Stimulated activated naive CD8-positive, alpha-beta T cell treated with anti-CD3 and anti-CD28 coated beads, Interleukin-15, amount 100 ng/mL, for 72 hours (primary cell): ENCODE data around the gene CWC15.
A peak's percentile ranks its signal among the peaks of the same experiment; 100 is the strongest.
"Not testable (repeated sequence)": the region's sequence is repeated elsewhere in the genome, so short reads cannot be mapped to it uniquely, and the experiment has no call there.

Source experiments
- ATAC-seq: fragments of 150-1000 bp; cut with Tn5 transposase; 2 replicates; pipeline ENCODE4 v1.10.0; 2021; ENCODE audit warnings: mild to moderate bottlenecking, moderate library complexity
- DNase-seq, 2 donors: peaks; one replicate each; pipeline ENCODE4 v3.0.0; 2021 to 2022
- H3K27ac Mint-ChIP-seq, 2 donors: one replicate each; pipeline ENCODE4 v1.8.0; 2022; ENCODE audit warnings: mild to moderate bottlenecking in 2 of 2, mixed read lengths in 2 of 2, moderate library complexity in 2 of 2
- H3K27me3 Mint-ChIP-seq: one replicate; pipeline ENCODE4 v1.8.0; 2022; ENCODE audit warnings: mixed read lengths
- H3K4me1 Mint-ChIP-seq: one replicate; pipeline ENCODE4 v1.8.0; 2022; ENCODE audit warnings: mild to moderate bottlenecking, mixed read lengths
- H3K4me3 Mint-ChIP-seq, 2 donors: one replicate each; pipeline ENCODE4 v1.8.0; 2022; ENCODE audit warnings: mild to moderate bottlenecking in 2 of 2, mixed read lengths in 2 of 2, moderate library complexity in 1 of 2
- H3K9me3 Mint-ChIP-seq, 2 donors: one replicate each; pipeline ENCODE4 v1.8.0; 2022; ENCODE audit warnings: mixed read lengths in 2 of 2

Gene CWC15

GRCh38 chr11:94973099-94973968 is at the start of gene CWC15, which contains the start of gene KDM4D:
Gene CWC15, minus strand, starts transcription at chr11:94973556. Its CDS starts 1,371 bp downstream, at chr11:94972185.
Gene KDM4D, plus strand, starts transcription at chr11:94973709. Its CDS starts 23,664 bp downstream, at chr11:94997373.
- Mint-ChIP-seq H3K4me1 (peaks cover 35% of the 10 kb centered on the region), H3K27ac (peak within 1 kb of the TSS; percentile 99 to 100), H3K4me3 (peak within 1 kb of the TSS; percentile 94 to 100), H3K27me3 (no peaks in the 10 kb centered on the region), H3K9me3 (no peaks in the 10 kb centered on the region)
- ATAC-seq (peak; percentile 100), DNase-seq (peak; percentile 87 to 95)

DNA sequence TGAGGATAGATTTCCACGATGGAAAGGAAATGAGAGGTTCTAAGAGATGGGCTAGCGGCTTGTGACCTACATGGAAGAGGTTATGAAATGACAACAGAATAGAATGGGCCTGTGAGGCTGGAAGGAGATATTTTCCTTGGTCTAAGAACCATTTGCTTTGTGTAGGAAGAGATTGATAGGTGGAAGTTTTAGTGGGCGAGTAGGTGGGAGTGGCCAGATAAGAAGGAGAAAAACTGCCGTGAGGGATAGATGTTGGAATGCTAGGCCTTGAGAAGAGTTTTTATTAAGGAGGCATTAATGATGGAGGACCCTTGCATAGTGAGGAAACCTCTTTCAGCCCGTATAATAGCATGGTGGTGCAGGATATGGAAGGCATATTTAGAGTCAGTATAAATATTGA is 48.1 kb upstream of the CWC15 start:
- H3K9me3 Mint-ChIP-seq, ATAC-seq, DNase-seq, H3K4me1 Mint-ChIP-seq, H3K4me3 Mint-ChIP-seq, H3K27ac Mint-ChIP-seq, H3K27me3 Mint-ChIP-seq: not testable (repeated sequence)

DNA sequence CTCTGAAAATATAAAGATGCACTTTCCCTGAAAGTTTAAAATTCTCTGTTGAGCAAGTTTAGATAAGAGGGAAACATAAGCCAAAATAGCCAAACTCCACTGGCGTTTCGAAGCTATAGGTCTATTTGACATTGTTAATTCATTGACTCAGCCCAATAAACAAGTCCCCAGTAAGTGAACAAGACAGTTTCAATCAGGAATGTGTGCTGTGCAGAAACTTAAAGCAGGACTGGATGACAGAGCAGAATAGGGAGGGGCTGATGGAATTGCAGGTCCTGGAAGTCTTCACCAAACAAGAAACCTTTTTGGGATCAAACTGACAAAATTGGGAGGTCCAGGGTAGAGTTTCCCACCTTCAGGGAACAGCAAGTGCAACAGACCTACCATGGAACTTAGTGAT is 42.8 kb upstream of the CWC15 start:
- DNase-seq = no peak
- no peak for ATAC-seq
- H3K27me3 Mint-ChIP-seq = peaks cover 17% of the 10 kb centered on the region
- no peaks in the 10 kb centered on the region for H3K9me3 Mint-ChIP-seq
- no peaks in the 10 kb centered on the region for H3K4me1 Mint-ChIP-seq
- no peak overlapping the region for H3K27ac Mint-ChIP-seq
- H3K4me3 Mint-ChIP-seq = no peak overlapping the region

DNA sequence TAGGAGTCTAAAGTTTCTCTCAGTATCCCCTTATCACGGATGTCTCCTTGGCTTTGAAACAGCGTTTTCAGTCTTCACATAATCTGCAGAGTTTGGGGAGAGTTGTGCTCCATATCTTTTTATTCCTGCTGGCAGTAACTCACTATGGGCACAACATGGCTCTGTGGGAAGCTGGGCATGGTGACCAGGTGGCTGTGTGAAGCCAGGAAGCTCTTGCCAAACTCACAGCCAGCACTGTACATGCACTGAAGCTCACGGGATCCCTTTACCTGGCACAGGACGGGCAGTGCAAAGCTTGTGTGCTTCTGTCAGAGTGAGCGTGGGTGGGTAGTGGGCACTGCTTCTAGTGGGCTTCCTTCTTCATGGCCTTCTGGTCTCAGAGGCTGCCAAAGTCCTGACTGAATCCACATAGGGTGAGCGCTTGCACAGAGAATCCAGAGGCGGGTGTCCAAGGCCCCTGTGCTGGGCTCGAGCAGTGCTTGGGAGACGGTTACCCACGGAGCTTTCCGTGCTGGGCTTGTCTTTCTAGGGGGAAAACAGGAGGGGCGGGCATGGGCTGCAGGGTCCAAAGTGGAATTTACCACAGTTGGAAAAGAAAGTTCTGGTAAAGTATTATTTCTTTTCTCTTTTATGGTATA is 40.9 kb upstream of the CWC15 start:
- Mint-ChIP-seq H3K4me3 (no peak overlapping the region), H3K4me1 (no peaks in the 10 kb centered on the region), H3K27me3 (peaks cover 22% of the 10 kb centered on the region), H3K9me3 (no peaks in the 10 kb centered on the region), H3K27ac (no peak overlapping the region)
- ATAC-seq (no peak), DNase-seq (no peak)

DNA sequence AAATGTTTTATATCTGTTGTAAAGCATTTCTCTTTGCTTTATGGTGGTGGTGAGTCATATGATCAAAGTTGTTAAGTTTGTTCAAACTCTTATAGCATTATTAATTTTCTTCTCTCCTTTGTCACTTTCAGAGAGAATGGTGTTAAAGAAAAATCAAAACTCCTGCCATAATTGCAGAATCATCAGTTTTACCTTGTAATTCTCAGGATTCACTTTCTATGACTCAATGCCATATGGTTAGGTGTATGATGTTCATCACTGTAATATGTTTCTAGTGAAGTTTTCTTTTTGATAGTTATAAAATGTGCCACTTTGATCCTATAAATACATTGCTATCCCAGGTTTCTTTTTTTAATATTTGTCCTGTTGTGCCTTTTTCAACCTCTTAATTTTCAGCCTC is 38.0 kb upstream of the CWC15 start:
- Mint-ChIP-seq H3K27ac (no peak overlapping the region), H3K27me3 (peaks cover 47% of the 10 kb centered on the region), H3K4me1 (no peaks in the 10 kb centered on the region), H3K9me3 (no peaks in the 10 kb centered on the region), H3K4me3 (no peak overlapping the region)
- DNase-seq (no peak), ATAC-seq (no peak)

- no peak overlapping the region for H3K4me3 Mint-ChIP-seq
- ATAC-seq (no peak), DNase-seq (no peak)
- peaks cover 25% of the 10 kb centered on the region for H3K27me3 Mint-ChIP-seq
- no peaks in the 10 kb centered on the region for H3K4me1 Mint-ChIP-seq
- no peaks in the 10 kb centered on the region for H3K9me3 Mint-ChIP-seq
- H3K27ac Mint-ChIP-seq = no peak overlapping the region
Observed at GRCh38 chr11:95005642-95006041, 32.3 kb upstream of the CWC15 start.

GRCh38 chr11:95003716-95004115 is 30.4 kb upstream of the CWC15 start:
- Mint-ChIP-seq H3K4me3 (no peak overlapping the region), H3K4me1 (no peaks in the 10 kb centered on the region), H3K9me3 (no peaks in the 10 kb centered on the region)

GRCh38 chr11:94998285-94998684 is 24.9 kb upstream of the CWC15 start:
- Mint-ChIP-seq H3K4me3 (no peak overlapping the region), H3K9me3 (no peaks in the 10 kb centered on the region), H3K27ac (no peak overlapping the region), H3K27me3 (no peaks in the 10 kb centered on the region), H3K4me1 (no peaks in the 10 kb centered on the region)
- DNase-seq = no peak
- no peak for ATAC-seq

More at GRCh38 chr11:95003716-95004115, 30.4 kb upstream of the CWC15 start:
- Mint-ChIP-seq H3K27ac (no peak overlapping the region), H3K27me3 (peaks cover 19% of the 10 kb centered on the region)
- DNase-seq (no peak), ATAC-seq (no peak)

DNA sequence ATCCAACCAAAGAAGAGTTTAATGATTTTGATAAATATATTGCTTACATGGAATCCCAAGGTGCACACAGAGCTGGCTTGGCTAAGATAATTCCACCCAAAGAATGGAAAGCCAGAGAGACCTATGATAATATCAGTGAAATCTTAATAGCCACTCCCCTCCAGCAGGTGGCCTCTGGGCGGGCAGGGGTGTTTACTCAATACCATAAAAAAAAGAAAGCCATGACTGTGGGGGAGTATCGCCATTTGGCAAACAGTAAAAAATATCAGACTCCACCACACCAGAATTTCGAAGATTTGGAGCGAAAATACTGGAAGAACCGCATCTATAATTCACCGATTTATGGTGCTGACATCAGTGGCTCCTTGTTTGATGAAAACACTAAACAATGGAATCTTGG is 24.1 kb upstream of the CWC15 start:
- Mint-ChIP-seq H3K27me3 (no peaks in the 10 kb centered on the region), H3K4me3 (no peak overlapping the region), H3K27ac (no peak overlapping the region), H3K9me3 (no peaks in the 10 kb centered on the region), H3K4me1 (no peaks in the 10 kb centered on the region)
- ATAC-seq (no peak), DNase-seq (no peak)

GRCh38 chr11:94993400-94993943 is 20.1 kb upstream of the CWC15 start:
- DNase-seq (no peak), ATAC-seq (no peak)
- Mint-ChIP-seq H3K4me3 (no peak overlapping the region), H3K9me3 (no peaks in the 10 kb centered on the region), H3K4me1 (no peaks in the 10 kb centered on the region), H3K27me3 (peaks cover 26% of the 10 kb centered on the region), H3K27ac (no peak overlapping the region)

DNA sequence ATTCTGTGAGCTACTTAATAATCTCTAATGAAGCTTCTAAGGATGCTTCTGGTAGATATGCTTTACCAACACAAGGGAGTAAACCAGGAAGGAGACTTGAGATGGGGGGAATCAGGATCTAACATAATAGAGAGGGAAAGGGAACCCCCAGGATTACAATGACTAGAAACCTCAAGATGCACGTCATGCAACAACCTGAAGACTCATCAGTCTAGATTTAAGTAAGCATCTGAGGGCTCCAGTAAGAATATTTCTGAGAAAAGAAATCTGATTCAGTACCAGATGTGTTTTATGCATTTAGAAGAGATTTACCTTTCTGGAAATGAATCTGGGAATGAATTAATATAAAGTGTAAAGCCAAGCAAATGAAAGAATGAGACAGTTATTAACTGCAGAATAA is 15.4 kb upstream of the CWC15 start:
- no peak for DNase-seq
- no peaks in the 10 kb centered on the region for H3K4me1 Mint-ChIP-seq
- no peaks in the 10 kb centered on the region for H3K9me3 Mint-ChIP-seq
- no peak overlapping the region for H3K27ac Mint-ChIP-seq
- peaks cover 40% of the 10 kb centered on the region for H3K27me3 Mint-ChIP-seq
- no peak for ATAC-seq
- no peak overlapping the region for H3K4me3 Mint-ChIP-seq

DNA sequence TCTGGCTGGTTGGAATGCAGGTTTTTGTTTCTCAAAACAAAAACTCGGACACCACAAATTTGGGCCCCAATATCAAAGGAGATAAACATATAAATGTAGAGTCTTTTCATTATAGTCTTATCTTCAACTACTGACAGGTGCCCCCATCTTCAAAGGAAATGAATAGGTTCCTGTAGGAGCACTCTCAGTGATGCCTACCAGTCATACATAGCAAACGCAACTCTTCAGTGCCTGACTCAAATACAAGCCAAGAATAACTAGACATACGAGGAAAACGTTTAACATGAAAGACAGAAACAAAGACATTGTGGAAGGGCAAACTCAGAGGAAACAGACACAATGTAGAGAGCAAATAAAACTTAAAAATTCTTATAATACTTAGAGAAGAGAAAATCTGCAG is 14.0 kb upstream of the CWC15 start:
- DNase-seq (no peak), ATAC-seq (no peak)
- Mint-ChIP-seq H3K4me3 (no peak overlapping the region), H3K9me3 (no peaks in the 10 kb centered on the region), H3K4me1 (no peaks in the 10 kb centered on the region), H3K27me3 (peaks cover 40% of the 10 kb centered on the region), H3K27ac (no peak overlapping the region)

- Mint-ChIP-seq H3K27me3 (no peaks in the 10 kb centered on the region), H3K27ac (no peak overlapping the region), H3K9me3 (no peaks in the 10 kb centered on the region), H3K4me3 (peak overlapping the region in 1 of 2 donors; percentile 16), H3K4me1 (peaks cover 29% of the 10 kb centered on the region)
- DNase-seq (no peak), ATAC-seq (no peak)
Observed at GRCh38 chr11:94975599-94975998, 2.2 kb upstream of the CWC15 start.

- Mint-ChIP-seq H3K27me3 (no peaks in the 10 kb centered on the region), H3K4me3 (peak overlapping the region; percentile 94 to 100), H3K9me3 (no peaks in the 10 kb centered on the region), H3K4me1 (peaks cover 30% of the 10 kb centered on the region), H3K27ac (peak overlapping the region; percentile 99 to 100)
- DNase-seq (no peak), ATAC-seq (no peak)
Observed at GRCh38 chr11:94974178-94974577, 822 bp upstream of the CWC15 start.

DNA sequence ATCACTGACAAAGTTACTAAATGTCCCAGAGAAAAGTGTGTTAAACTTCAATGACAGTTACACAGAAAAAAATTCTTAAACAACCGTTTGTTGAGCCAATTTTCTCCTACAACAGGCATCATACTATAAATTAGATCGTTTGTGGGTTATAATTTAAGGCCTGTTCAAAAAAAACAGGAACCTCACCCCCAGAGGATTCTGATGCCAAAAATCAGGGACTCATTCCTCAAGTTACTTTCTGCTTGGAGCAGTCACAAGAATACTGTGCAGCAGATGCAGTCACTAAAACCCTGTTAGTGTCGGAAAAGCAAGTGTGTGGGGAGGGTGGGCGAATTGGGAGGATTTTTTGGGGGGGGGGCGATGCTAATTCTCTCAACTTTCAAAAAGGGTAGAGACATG is 657 bp downstream of the CWC15 start:
- H3K4me3 Mint-ChIP-seq = peak overlapping the region; percentile 94 to 100
- H3K27me3 Mint-ChIP-seq = no peaks in the 10 kb centered on the region
- H3K9me3 Mint-ChIP-seq = no peaks in the 10 kb centered on the region
- ATAC-seq = no peak
- peak overlapping the region; percentile 94 to 99 for H3K27ac Mint-ChIP-seq
- DNase-seq = no peak
- H3K4me1 Mint-ChIP-seq = peaks cover 35% of the 10 kb centered on the region

DNA sequence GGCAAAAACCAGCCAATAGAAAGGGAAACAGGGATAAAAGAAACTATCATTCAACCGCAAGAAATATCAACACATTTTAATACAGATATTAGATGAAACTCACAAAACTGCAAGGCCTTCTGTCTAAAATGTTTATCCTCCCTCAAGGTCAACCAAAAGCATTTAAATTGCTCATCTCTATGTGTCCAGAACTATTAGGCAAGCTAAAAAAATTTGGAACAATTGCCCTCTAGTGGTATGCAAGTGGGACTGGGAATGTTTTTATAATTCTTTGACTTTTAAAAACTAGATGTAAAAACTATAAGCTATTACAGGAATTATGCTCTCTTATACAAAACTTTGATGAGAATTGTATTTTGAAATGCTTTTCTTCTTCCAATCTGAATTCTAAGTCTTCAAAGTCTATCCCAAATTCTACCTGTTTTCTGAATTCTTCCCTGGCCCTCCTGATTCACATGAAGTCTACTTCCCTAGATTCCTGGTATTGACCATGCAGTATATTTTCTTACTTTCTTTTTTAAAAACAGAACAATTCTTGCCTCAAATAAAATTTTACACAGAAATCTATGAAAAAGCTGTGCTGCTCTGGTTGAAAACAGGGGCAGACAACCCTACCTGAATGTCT is 4.9 kb downstream of the CWC15 start:
- Mint-ChIP-seq H3K4me3 (no peak overlapping the region), H3K9me3 (no peaks in the 10 kb centered on the region), H3K4me1 (peaks cover 16% of the 10 kb centered on the region), H3K27me3 (no peaks in the 10 kb centered on the region), H3K27ac (no peak overlapping the region)
- DNase-seq (no peak), ATAC-seq (no peak)
